ENCODE measurements around the gene C1orf167.

GRCh38 chr1:11712285-11712684 lies 49.7 kb upstream of the C1orf167 start:
- no peak for TF ChIP-seq CTCF (IDR thresholded peaks at IDR 0.05; ENCODE audit: low read length)
- TF ChIP-seq EZH2 (IDR thresholded peaks at IDR 0.05; ENCODE audit: borderline replicate concordance, low read length): no peak
